SH-SY5Y (cell line): Measurements from ENCODE around the gene MEIS1.

Experiments
- GATA2 ChIP-seq: IDR thresholded peaks from 2 replicates; pipeline ENCODE4 v1.6.1; 2011; ENCODE audit warnings: mild to moderate bottlenecking, low read depth, low read length
- GATA3 ChIP-seq: IDR thresholded peaks from 2 replicates; pipeline ENCODE4 v1.6.1; 2011; ENCODE audit warnings: low read depth, mild to moderate bottlenecking, low read length, moderate library complexity

DNA sequence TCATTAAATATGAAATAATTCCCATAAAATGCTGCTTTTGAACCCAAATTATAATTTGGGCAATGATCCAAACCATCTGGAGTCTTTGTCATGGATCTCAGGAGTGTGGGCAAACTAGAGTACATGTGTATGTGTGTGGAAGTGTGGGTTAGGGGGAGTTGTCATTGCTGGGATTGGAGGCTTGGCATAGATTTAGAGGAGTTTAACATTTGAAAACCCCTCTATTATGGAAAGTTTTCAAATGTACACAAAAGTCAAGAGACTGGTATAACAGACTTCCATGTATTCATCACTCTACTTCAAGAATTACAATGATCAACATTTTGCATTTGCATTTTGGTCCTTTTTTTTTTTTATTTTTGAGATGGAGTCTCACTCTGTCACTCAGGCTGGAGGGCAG lies 159.1 kb downstream of the MEIS1 start:
- TF ChIP-seq GATA3 (no peak), GATA2 (no peak)
